C1 segment of cervical spinal cord (tissue), 14 donors: ENCODE data around the gene FRAT2.
"Not testable (repeated sequence)": the region's sequence is repeated elsewhere in the genome, so short reads cannot be mapped to it uniquely, and the experiment has no call there.

Experiments
- DNase-seq, 14 donors: peaks; one replicate each; lab custom pipeline; 2025; lab: John Stamatoyannopoulos, UW

FRAT2 gene

DNA sequence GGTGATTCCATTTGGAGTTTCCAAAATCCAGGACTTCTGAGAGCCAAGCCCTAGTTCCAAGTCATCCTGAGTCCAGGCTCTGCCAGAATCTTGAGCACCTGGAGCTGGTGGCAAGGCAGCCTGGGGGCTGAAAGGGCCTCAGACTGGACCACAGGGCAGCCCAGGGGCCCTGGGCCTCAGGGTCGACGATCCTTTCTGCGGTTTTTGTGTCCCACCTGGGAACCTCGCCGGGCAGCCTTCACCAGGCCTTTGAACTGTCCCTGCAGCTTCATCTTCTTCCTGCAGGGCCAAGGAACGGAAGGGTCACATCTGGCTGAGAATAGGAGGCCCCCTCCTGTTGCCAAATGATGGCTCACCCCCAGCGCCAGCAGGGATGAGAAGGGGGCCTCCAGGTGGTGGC, 22.4 kb upstream of the FRAT2 start:
- DNase-seq = no peak

DNA sequence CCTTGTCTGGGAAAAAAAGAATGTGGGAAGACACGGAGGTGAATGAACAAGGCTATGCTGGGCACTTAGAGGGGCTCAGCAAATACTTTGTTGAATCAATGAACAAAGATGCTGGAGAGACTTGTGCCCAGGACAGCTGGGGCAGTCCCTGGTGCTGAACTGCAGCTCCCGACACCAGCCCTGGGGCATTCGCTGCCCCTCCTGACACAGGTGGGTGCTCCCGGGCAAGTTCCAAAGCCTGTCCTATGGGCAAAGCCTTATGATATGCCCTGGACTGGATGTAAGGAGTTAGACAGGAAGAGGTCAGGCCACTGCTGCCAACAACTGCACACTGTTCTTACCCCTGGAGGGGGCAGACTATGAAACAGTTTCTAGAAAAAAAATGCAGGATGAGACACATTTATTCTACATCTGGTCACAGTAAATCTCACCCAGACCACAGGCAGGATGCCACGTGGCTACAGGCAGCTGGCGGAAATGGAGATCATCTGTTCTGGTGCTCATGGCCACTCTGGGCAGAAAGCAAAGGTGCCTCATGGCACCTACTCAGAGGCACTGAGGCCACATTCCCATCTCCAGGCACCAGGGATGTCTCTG, 21.9 kb upstream of the FRAT2 start:
- no peak for DNase-seq

DNA sequence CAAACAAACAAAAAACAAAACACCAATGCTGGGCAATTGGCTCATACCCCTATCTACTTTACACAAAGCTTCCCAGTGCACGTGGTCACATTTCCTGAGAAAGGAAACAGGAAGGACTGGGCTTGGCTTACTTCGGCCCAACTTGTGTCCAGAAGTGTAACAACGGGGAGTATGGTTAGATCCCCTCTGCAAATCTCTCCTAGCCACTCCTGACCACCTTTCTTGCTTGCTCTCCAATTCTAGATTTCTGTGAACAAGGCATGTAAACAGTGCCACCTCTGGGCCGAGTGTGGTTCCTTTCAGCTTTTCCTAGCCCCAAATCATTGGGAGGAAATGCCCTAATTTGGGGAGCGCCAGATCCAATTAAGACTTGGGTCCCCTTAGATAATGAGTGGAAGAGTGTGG, 21.0 kb upstream of the FRAT2 start:
- DNase-seq = no peak

DNA sequence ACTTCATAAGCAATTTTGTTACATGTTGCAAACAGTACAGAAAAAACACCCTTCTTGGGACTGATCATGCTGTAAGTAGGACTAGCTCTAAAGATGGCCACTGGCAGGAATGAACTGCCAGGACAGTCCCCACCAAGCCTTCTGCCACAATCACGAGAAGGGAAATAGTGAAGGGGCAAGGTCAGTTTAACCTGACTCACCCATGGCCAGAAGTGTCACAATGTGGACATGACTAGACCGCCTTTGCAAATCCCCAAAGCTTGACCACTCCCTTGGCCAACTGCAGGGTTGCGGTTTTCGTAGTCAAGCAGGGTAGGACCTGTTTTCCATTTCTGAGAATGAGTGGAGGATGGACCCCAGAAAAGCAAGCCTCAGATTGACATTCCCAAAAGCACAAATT, 19.4 kb upstream of the FRAT2 start:
- DNase-seq = no peak

DNA sequence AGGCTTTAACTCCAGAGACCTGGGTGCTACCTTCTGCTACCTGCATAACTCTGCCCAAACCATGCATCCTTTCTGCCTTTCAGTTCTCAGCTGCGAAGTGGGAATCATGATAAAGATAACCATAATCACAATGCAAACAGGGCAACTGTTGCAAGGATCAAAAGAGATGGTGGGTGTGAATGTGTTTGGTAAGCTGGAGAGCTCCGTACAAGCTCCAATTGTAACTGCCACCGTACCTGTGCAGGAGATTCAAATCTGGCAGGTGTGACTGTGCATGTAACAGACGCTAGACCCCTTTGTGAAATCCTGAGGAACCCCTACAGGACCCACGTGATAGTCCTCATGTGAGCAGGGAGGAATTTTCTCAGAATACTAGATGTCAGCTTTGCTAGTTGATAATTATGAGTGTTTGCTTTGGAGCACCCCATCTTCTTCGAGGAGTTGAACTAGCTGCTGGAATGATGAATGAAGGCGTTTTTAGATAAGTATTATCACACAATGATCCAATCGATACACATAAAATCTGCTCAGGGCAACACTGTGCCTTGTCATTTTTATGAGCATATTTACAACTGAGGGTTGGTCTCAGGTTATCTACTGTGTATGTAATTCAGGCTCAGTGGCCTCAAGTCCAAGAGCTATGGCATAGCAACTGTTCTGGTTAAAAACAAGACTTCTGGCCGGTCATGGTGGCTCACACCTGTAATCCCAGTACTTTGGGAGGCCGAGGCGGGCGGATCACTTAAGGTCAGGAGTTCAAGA, 15.4 kb upstream of the FRAT2 start:
- DNase-seq = no peak

DNA sequence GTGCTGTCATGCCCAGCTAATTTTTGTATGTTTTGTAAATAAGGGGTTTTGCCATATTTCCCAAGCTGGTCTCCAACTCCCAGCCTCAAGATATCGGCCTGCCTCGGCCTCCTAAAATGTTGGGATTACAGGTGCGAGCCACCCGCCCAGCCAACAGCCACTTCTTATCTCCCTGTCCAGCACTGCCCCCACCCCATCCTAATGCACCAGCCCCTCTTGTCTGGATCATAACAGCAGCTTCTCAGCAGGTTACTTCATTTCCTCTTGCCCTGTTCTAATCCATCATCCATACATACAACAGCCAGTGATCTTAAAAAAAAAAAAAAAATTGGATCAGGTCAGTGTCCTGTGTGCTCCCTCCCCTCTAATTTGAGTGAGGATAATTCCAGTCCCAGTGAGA, 12.8 kb upstream of the FRAT2 start:
- DNase-seq = no peak

DNA sequence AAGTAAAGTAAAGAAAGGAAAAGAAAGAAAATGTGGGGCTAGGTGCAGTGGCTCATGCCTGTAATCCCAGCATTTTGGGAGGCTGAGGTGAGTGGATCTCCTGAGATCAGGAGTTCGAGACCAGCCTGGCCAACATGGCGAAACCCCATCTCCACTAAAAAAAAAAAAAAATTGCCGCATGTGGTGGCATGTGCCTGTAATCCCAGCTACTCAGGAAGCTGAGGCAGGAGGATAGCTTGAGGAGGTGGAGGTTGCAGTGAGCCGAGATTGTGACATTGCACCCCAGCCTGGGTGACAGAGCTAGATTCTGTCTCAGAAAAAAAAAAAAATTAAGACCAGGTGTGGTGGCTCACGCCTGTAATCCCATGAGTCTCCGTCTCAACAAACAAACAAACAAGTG, 9.1 kb upstream of the FRAT2 start:
- not testable (repeated sequence) for DNase-seq

DNA sequence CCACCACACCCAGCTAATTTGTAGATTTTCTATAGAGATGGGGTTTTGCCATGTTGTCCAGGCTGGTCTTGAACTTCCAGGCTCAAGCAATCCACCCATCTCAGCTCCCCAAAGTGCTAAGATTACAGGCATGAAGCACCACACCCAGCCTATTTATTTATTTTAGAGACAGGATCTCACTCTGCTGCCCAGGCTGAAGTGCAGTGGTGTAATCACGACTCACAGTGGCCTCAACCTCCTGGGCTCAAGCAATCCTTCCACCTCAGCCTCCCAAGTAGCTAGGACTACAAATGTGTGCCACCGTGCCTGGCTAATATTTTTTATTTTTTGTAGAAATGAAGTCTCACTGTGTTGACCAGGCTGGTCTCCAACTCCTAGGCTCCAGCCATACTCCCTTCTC, 6.9 kb upstream of the FRAT2 start:
- no peak for DNase-seq

DNA sequence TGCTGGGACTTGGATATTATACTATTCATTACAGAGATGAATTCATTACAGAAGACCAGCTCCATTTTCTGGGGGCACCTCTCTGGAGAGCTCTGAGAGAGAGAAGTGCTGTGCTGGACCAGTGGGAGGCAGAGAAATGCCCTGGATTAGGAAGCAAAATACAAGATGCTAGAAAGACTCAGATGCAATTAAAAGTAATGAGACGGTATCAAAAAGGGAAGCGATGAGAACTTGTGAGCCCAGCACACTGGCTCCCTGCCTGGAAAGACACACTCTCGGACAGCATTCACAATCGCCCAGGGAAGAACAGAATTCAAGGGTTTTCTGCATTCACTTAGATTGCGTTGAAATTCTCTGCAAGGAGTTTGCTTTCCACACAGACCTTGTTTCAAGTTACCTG, 3.5 kb upstream of the FRAT2 start:
- no peak for DNase-seq

DNA sequence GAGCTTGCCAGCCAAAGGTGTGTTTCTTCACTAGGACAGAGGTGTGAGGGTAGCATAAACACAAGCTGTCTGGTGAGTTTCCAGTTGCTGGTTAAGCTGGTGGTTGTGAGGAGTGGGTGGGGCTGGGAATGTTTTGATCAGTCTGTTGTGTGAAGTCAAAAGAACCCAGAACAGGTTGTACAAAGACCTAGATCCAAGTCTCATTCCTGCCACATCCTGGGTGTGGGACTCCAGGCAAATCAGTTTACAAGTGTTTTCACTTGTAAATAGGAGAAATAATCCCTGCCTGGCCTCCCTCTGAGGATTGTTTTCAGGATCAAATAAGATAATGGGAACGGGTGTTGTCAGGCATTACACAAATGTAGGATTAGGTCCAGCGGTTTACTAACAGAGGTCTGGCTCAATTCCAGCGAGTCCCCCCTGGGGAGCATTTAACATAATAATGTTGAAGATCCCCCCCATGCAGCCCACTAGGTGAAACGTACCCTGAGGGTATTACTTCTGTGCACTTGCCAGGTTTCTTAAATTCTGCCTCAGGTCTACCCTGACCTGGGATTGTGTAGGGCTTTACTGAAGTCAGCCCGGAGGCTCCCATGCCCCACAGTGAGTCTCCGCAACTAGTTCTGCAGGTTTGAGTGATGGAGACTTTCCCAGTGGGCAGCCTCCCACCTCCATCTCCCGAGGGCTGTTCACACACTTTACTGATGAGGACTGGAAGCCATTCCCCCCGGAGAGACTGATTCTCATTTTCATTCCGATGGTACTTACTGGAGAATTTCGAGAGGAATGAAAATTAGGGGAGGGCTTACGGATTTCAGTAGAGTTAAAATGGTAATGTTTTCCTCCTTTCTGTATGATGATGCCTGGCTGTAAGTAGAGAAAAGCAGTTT, 2.7 kb upstream of the FRAT2 start:
- no peak for DNase-seq

DNA sequence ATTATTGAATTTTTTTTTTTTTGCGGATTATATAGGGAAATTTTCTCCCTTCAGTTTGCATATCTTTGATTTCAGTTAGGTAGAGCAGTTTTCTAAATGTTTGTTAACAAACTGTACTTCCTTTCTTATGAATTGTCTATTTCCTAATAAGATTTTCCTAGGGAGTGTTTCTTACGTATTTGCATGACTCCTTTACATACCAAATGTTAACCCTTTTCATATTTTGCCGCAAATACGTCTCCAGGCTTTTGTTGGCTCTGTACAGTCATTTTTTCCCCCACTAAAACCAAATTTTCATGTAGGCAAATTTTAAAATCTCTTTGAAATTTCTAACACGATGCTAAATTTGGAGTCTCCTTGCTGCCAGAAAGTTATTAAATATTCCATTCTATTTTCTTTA, 1.9 kb upstream of the FRAT2 start:
- no peak for DNase-seq

DNA sequence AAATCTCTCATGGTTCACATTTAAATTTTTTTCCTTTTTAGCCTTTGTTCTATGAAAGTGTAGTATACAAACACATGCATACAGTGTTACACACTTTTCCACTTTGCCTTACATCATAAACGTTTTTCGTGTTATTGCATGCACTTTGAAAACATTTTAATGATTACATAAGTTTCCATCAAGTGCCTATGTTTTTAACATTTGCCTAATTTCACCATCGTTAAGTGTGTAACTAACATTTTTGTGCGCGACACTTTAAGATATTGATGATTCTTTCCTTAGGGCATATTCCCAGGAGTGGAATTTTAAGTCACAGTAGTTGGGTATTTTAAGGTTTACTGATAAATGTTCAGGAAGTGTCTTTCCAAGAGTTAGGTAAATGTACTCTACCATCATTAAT, 1.5 kb upstream of the FRAT2 start:
- DNase-seq = no peak

DNA sequence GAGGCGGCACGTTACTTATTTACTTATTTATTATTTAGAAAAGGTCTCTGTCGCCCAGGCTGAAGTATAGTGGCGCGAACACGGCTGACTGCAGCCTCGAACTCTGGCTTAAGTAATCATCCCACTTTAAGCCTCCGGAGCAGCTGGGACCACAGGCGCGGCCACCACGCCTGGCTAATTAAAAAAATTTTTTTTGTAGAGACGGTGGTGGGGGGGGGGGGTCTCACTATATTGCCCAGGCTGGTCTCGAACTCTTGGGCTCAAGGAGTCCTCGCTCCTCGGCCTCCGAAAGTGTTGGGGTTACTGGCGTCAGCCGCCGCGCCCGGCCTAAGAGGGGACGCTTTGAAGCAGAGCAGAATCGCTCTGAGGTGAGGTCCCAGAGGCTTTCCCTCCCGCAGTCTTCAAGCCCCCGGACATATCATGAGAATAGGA, 675 bp upstream of the FRAT2 start:
- no peak for DNase-seq

DNA sequence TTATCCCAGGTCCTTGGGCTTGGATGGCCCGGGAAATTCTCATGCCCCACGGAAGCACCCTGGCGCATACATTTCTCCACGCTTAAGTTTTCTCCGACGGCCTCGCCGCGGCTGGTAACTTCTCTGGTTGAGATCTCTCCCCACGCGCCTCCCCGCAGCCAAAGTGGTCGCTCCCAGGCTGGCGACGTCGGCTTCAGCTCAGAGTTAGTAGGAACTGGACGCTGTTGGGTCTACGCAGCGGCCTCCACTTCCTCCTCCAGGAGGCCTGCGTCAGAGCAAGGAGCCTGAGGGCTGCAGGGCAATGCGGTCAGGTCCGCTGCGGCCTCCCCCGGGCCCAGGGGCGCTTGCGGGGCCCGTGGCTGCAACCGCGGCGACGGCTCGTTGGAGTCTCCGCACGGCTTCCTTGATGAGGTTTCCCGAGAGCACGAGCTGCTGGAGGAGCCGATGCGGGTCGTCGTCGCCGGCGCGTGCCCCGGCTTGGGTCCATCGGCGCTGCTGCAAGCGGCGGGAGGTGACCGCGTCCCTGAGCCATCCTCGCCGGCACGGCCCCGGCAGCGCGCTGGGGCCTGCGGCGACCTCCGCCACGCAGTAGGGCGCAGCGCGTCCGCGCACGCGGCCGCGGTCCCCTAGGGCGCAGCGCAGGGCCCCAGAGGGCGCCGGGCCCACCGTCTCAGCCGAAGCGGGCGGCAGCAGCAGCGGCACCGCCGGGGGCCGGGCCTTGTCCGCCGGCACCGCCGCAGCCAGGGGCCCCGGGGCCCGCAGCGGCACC, 744 bp downstream of the FRAT2 start:
- peak in 7 of 14 donors; percentile 9 to 50 (median 42) for DNase-seq

DNA sequence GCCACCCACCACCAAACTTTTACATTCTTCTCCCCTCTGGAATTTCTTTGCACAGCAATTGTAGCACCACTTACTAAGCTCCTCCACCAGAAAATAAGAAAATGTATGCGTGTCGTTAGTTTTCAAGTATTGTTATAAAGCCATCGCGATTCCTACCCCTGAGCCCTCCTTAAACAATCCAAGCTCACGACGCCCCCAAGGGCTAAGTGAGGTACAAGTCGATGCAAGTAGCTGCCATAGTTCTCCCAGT, 1.3 kb downstream of the FRAT2 start:
- peak in 1 of 14 donors; percentile 26 for DNase-seq

DNA sequence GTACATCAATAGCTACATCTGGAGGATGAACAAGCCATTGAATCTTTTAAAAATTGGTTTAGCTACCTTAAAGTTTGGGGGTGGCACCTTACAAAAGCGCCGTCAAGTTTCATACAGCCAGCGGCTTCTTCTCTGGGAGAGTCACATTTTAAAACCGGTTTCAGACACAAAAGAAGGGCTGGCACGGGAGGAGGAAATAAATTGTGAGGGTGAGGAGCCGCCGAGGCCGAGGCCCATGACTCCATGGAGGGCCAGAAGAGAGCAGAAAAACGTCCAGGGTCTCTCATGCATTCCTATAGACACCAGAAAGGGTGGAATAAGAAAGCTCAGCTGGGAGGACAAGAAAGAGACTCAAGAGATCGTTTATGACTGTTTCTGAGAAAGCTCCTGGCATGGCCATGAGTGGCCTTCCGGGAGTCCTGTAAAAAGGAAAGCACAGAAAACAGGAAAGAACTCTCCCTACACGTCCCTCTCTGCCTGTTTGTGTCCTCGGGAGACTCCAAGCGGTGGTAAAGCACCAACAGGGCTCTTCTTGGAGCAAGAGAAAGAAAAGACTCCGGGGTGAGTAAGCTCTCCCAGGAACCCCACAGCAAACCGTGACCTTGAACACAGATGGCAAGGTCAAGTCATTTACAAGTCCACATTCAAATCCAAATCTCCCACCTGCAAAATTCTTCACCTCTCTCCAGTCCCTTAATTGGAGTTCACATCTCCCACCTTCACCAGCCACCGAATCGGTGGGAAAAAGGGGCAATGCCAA, 1.8 kb downstream of the FRAT2 start:
- DNase-seq = peak in 10 of 14 donors; percentile 8 to 53 (median 33)

DNA sequence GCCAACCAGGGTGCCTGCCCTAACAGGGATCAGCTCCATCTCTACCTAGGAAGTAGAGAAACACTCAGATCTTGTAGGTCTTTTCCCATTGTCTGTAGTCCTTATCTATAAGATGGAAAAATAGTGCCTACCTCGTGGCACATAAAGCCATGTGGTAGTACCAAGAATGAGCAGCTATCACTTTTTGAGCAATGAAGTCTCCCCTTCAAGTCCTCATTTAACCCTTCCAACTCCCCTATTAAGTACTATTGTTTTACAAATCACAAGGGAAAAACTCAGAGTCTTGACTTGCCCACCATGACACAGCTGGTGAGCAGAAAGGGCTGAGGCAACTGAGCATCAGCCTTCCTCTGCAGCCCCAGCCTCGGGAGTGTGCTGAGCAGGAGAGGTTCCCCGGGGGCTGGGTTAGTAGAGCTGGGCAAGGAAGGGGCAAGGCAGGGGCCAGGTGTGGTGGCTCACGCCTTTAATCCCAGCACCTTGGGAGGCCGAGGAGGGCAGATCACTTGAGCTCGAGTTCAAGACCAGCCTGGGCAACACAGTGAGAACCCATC, 3.3 kb downstream of the FRAT2 start:
- no peak for DNase-seq

DNA sequence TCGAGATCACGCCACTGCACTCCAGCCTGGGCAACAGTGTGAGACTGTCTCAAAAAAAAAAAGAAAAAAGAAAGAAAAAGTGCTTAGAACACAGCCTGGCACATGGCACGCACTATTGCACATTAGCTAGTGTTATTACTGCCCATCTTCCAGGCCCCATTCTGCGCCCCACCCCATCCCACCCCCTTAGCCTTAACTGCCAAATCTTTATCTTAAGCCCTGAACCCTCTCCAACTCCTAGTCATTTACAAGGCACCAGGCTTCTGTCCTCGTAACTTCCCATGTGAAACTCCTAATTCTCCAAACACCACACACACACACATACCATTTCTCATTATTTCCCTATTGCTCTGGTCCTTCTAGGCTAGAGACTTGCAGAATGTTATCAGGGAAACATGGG, 4.8 kb downstream of the FRAT2 start:
- no peak for DNase-seq

DNA sequence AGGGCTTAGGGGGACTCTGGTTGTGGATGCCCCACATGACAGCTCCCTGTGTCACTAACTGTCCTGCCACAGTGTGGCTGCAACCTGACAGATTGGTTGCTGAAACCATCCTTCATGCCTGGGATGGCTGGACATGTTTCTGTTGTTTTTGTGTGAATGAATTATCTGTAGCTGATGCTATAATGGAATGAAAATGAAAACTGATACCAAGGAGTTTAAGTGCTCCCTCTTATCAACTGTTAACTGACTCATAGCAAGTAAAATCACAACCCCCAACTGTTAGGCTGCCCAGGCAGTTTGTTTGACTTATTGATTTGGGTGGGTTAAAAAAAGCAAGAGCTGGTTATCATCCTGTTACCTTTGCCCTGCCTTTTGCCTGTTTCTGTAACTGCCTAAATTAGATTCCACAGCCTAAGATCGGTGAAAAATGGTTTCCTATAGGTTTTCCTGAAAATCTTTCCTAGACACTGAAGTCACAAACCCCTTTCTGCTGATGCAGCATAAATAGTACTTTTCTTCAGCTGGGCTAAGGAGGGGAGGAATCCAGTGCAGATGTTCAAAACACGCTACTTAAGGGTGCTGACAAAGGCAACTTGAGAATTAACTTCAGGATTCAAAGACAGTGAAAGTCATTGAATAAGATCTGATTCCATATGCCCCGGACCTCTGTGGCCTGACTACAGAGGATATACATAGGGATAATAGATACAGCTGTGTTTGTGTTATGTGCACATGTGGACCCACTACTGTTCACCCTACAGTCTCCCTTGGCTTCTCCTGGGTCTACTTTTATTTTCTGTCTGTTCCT, 5.7 kb downstream of the FRAT2 start:
- no peak for DNase-seq
